ENCODE measurements around the gene ZRSR2.
A peak's percentile ranks its signal among the peaks of the same experiment; 100 is the strongest.

ZRSR2 gene

DNA sequence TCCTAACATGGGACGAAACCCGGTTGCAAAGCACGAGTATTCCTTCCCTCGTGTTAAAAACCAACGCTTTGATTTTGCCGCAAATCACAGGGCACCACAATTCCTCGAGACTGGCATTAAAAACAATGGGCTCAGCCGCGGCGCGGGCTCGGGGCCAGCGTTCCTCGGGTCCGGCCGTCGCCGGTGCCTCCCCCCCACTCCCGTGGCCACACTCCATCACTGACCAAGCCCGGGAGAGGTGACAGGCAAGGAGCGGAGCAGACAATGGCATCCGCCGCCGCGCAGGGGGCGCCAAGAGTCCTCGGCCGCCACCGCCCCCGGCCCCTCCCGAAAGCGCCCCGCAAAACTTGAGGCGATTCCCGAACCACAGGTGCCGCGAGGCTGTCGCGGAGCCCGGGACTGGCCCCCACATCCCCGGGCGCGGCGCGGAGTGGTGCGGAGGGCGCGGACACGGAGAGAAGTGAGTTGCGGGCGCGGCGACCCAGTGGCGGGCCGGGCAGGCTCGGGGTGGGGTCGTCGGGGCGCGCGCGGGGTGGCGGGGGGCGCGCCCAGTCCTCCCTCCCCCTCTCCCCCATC, 63.9 kb downstream of the ZRSR2 start:
- DNase-seq = peak; percentile 37

DNA sequence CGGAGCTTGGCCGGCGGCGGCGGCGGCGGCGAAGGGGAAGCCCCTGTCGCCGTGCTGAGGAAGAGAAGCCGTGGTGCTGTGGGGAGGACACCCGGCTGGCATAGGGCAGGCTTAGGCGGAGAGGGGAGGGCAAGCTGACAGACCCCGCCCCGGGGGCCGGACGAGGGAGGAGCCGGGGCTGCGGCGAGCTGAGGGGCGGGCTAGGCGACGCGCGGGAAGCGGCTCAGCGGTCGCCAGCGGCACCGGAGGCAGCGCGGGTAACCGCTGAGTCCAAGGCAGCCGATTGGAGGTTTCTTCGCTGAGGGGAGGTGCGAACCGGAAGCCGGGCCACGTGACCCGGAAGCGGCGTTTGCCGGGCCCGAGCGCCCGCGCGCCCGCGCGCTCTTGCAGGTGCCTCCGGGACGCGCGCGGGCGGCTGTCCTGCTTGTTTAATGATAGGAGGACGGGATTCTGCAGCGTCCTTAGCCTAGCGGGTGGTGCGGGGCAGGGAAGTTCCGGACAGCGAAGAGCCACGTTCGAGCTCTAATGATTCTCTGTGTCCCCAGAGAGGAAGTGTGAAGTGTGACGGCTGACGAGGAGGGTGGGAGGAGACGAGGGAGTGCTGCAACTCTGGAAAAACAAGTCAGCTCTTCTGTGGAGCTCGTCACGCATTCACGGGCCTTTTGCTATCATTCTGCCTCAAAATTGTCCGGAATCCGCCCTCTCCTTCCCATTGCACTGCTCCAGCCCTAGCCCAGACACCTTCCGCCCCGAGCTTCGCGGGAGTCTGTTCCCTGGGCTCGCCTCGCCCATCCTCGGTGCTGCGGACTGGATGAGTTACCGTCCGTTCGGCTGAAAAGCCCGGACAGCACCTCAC, 64.7 kb downstream of the ZRSR2 start, which contains the start of gene AP1S2:
TSS of gene AP1S2 (minus strand) at position 102 of the 856 bp plus-strand sequence. CDS start 2,289 bp downstream, outside the sequence.
- DNase-seq = peak; percentile 91

DNA sequence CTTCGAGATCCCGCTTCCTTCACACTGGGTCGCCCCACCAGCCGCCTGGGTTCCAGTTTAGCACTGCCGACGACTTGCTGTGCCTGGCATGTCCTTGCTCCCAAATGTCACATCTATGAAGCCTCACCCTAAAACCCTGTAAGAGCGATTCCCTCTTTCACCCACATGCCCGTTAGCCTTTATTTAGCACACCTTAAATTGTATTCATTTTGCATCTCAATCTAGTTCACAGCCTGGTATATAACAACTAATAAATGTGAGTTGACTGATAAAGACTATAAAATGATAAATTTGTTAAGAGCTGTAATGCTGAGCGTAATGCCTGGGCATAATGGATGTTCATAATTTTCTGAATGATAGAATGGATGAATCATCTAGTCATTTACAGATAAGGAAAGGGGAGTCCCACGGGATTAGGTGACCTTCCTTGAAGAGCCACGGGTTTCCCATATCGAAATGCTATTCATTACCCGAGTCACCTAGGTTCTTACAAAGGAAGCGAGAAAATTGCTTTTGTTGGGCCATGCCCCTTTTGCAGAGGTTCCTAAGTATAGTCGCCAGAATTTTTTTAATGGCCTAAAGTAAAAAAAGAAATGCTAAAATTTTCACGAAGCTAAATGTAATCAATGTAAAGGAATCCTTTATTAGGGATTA, 65.4 kb downstream of the ZRSR2 start:
- no peak for DNase-seq

DNA sequence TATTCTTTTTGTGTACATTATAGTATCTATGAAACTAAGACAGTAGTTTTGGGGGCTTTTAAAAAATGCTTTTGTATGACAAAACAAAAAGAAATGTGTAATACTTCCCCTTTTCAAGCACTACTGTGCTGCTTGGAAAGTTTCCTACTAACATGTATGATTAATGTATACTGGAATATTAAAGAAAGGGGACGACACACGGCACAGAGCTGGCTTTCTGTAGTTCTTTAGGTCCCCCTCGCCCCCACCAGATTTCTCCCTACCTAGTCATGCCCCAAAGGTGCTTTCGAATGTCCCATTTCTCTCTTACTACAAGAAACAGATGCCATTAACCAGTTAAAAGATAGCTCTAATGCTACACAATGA, 65.9 kb downstream of the ZRSR2 start:
- no peak for DNase-seq

DNA sequence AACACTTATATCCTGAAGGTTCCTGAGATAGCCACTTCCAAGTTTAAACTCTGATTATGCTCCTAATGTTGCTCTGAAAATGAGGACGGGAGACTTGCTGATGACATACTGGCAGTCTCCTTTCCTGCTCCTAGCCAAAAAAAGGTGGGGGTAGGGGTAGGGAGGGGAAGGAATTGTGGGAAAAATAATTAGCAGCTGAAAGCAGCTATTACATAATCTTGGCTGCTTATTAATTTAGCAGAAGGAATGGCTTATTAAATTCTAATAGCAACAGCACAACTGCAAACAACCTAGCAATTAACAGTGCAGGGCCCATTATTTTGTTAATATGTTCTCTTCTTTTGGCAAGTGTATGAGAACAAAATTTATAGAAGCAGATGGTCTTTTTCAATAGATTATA, 66.4 kb downstream of the ZRSR2 start:
- DNase-seq = no peak

DNA sequence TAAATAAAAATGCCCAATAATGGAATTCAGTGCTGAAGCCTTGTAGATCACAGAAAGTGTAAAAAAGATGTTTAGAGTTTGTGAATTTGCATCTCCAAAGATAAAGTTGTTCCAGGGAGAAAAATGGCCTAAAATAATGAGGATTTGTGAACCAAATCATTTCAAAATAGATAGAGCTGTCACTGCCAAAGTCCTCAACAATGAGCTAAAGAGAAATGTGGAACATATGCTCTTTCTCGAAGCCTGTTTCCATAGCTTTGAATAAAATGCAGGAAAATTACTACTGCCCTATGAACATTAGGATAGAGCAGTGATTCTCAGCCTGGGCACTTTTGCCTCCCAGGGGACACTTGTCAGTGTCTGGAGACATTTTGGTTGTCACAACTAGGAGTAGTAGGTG, 67.8 kb downstream of the ZRSR2 start:
- DNase-seq = no peak

DNA sequence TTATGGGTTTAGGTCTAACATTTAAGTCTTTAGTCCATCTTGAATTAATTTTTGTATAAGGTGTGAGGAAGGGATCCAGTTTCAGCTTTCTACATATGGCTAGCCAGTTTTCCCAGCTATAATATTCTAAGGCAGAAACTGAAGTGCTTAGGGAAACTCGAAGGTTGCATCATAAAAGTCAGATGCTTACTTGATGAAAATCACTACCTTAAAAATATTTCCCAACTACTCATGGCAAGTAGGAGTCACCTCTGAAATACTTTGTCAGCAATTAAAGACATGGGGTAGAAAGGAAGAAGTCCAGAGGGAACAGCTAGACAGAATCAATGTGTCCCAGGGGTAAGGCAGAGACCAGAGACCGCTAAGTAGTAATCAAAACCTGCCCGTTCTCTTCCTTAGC, 70.6 kb downstream of the ZRSR2 start:
- DNase-seq = no peak

DNA sequence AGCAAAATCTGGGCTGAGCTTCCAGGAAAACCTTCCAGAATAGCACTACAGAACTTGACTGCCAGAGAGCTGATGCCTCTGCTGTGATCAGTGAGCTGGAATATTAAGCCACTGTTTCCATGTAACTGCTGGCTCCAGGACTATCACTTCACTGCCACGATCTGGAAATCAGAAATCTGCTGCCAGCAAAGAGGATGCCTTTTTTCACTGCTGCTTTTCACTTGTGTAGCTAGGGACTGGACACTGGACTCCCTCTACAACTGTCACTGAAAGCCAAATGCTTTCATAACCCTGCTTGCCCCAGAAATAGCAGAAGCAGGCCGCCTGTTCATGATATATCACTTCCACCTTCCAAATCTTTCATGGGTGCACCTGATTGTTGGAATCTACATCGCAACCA, 73.7 kb downstream of the ZRSR2 start:
- DNase-seq = no peak

DNA sequence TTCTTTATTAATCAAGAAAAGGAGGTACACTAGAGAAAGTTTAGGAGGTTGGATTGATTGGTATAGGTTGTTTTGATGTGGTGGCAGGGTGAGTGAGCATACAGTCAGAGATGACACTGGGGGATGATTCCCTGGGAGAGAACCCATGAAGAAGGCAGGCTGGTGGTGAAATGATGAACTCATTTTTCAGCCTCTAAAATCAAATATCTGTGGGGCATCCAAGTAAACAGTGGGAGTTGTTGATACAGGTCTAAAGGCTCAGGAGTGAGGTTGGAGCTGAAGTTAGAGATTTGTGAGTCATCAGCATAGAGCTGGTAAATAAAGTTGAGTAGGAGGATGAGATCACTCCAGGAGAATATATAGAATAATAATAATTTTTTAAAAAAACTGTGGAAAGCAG, 74.3 kb downstream of the ZRSR2 start:
- no peak for DNase-seq

DNA sequence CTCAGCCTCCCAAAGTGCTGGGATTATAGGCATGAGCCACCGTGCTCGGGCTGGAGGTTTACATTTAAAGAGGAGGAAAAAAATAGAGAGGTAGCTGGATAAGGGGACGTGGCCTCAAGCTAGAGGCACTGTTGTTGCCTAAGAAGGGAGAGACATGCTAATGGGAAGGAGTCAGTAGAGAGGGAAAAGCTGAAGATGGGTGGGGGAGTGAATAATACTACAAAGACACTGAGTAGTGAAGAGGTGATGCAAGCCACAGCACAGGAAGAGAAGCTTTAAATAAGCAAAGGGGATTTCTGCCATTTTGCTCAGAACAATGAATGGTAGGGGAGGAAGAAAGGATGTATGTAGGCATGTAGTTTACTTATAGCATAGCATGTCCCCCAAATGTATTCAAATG, 75.9 kb downstream of the ZRSR2 start:
- DNase-seq = no peak

DNA sequence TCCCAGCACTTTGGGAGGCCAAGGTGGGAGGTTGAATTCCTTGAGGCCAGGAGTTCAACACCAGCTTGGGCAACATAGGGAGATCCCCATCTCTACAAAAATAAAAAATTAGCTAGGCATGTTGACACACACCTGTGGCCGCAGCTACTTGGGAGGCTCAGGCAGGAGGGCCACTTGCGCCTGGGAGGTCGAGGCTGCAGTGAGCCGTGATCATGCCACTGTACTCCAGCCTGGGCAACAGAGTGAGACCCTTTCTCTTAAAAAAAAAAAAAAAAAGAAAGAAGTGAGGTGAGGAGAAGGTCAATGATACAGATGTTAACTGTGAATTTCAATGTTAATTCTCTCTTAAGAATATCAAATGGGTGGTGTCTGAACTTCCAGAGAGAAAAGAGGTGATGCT, 79.4 kb downstream of the ZRSR2 start:
- DNase-seq = no peak

DNA sequence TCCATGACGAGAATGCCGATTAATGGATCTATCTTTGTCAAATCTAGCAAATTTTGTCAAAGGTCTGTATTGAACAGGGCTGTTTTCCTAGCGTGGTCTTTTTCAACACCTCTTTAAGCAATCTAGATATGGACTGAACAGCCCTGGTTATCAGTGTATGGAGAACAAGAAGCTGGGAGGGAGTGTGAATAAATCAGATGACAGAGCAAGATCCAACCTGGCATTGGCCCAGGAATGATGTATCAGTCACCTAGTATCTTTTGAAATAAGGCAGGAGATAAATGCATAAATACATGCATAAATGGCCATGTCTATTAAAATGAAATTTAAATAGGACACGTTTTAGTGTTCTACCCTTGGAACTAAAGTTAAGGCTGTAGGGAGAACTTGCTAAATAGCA, 80.0 kb downstream of the ZRSR2 start:
- DNase-seq = no peak

Measured in activated naive CD4-positive, alpha-beta T cell treated with Interleukin-2 at 50 U/mL for 16 hours (primary cell).